Omental fat pad (tissue), 4 donors: ENCODE data around the gene PRR23E. TPM values are rescaled to one million over a fixed set of nuclear protein-coding genes. Genes with fewer than 3 reads are reported as not detected.

ENCODE experiments used
- ATAC-seq: fragments of 150-250 bp; one replicate; pipeline ENCODE4 v1.9.1; 2016; ENCODE audit warnings: mild to moderate bottlenecking, moderate library complexity; ENCODE audit not compliant: low FRiP score
- DNase-seq: peaks from one replicate; pipeline ENCODE4 v3.0.0-alpha.2; 2019; ENCODE audit warnings: low spot score
- CTCF ChIP-seq, 3 donors: fragments of 450-650 bp; IDR thresholded peaks; one replicate each; pipeline ENCODE4 v1.5.1; 2016 to 2017; ENCODE audit warnings: antibody characterized with exemption in 3 of 3, mild to moderate bottlenecking in 3 of 3, moderate library complexity in 2 of 3
- total RNA-seq, 4 donors: library from RNA; depleted of rRNA; stranded (reverse); fragments of >200 nt; gene quantifications; one replicate each; pipeline ENCODE4 v1.1.0, GENCODE V29; 2016

PRR23E gene
- total RNA-seq, 4 donors from 2014 or later = not detected

GRCh38 chr3:127208483-127209100 is 15.7 kb downstream of the PRR23E start:
- DNase-seq (no peak), ATAC-seq (no peak)
- no peak for TF ChIP-seq CTCF (IDR thresholded peaks at IDR 0.05)

GRCh38 chr3:127209155-127209839 is 16.4 kb downstream of the PRR23E start:
- ATAC-seq = no peak
- no peak for TF ChIP-seq CTCF (IDR thresholded peaks at IDR 0.05)
- no peak for DNase-seq

DNA sequence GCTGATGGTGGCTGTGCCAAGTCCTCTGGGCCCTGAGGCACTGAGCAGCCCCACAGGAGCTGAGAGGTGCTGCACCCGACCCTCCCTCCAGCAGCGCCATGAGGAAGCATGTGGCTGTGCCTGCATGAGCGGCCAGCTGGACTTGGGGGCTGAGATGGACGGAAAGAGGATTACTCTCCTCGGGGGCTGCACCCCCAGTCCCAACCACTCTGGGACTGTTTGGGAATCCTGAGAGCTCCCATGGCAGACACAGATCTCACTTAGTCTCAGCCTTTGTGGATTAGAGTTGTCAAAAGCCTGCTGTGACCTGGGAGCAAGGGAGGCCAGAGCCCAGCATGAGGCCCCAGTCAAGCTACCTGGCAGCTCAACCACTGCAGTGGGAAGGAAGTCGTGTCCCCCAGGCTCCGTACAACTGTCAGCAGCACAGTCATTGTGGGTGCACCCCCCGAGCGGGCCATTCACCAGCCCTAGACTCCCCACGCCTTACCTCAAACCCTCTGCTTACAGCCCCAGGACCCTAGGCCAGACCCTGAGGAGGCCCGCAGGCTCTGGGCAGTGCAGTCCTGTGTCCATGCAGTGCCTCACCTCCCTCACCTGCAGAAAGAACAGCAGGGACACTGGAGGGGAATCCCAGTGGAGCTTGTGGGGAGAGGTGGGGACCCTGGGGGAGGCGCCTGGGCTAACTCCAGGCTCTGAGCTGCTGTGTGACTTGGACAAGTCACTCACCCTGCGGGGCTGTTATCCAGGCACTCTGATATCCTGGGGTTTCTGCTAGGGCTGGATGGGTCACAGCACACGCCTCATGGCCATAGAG is 17.1 kb downstream of the PRR23E start:
- ATAC-seq (no peak), DNase-seq (no peak)
- no peak for TF ChIP-seq CTCF (IDR thresholded peaks at IDR 0.05)

DNA sequence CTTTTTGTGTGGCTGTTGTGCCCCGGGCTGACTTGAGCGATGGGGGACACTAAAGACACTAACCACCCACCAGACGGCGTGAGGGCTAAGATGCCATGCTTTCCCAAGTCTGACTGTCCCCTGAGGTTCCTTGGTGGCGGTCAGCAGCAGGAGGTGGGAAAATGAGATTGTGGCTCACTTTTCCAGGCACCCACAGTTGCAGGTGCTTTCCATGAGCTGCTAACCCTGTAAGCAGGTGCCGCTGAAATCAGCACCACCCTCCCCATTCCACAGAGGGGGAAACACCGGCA is 17.7 kb downstream of the PRR23E start:
- no peak for ATAC-seq
- TF ChIP-seq CTCF (IDR thresholded peaks at IDR 0.05) = no peak
- DNase-seq = no peak

DNA sequence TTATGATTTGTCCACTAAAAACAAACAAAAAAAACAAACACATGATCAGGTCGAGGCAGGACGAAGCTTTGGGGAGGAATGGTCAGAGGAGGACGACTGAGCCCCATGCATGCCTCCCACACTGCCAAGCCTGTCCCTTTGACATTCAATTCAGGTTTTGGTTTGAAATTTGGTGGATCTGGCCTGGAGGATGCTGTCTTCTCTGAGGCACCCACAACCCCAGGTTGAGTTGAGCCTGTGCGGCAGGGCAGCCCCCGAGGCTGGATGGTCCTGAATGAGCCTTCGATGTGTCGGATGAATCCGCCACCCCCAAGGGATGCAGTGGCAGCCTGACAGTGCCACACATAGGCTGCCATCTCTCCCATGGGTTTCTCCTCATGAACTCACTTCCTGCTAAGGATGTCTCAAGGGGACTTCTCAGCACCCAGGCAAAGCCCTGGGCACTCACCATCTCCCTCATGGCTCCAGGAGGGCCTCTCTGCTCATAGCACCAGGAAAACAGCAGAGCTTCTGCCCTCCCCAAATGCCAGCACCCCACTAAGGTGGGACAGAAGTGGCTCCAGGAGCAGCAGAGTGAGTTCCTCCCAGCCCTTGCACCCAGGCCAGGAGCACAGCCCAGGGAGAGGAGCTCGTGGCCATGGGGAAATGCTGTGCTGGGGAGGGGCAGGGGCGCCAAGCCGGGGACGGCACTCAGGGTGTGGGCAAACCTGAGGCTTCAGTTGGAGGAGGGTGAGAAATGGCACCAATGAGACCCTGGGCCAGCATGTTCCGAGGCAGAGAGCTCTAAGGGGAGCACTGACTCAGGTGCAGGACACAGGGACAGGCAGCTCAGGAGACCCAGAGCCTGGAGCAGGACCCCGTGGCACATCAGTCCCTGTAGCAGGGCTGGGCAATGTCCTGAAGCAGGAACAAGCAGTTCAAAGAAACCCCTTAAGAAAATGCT is 18.5 kb downstream of the PRR23E start:
- no peak for TF ChIP-seq CTCF (IDR thresholded peaks at IDR 0.05)

GRCh38 chr3:127212231-127212630 is 19.3 kb downstream of the PRR23E start:
- DNase-seq = no peak
- no peak for ATAC-seq
- TF ChIP-seq CTCF (IDR thresholded peaks at IDR 0.05) = no peak

More for the DNA sequence above, 18.5 kb downstream of the PRR23E start:
- DNase-seq (no peak), ATAC-seq (no peak)
